ENCODE results near the gene UROS. TPM values are rescaled to one million over a fixed set of nuclear protein-coding genes. Genes with fewer than 3 reads are reported as not detected.

UROS gene
- total and polyA plus RNA-seq, 2 experiments from 2014 or later: 83.1 to 87.8 TPM

DNA sequence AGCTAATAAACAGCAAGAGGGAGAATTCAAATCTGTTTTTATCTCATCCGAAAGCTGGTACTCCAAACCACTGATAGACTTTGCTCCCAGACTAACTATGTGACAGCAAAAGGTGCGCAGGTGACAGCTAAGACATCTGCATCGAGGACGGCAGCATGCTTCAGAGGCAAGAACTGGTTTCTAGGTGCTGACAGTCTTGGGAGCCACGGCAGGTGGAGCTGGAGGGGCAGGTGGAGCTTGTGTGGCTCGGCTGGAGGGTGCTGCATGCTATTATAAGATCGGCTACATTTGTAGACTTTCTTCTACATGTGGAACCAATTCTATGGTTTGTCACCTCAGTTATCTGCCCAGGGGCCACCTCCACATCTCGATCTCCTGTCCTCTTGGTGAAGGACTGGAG, 25.6 kb downstream of the UROS start:
- no peak overlapping the region for H3K4me3 ChIP-seq
- H4K20me1 ChIP-seq (ENCODE audit: insufficient read depth): no peaks in the 10 kb centered on the region
- H3K27me3 ChIP-seq (replicated peaks; ENCODE audit: insufficient read depth): no peaks in the 10 kb centered on the region
- H3K79me2 ChIP-seq (ENCODE audit: insufficient read depth): no peaks in the 10 kb centered on the region
- no peak for TF ChIP-seq EZH2phosphoT487 (IDR thresholded peaks at IDR 0.05; ENCODE audit: insufficient read depth, low read depth)
- TF ChIP-seq EZH2 (IDR thresholded peaks at IDR 0.05; ENCODE audit: insufficient read depth, poor library complexity, severe bottlenecking): no peak
- no peaks in the 10 kb centered on the region for H3K9me3 ChIP-seq (ENCODE audit: low read depth)
- in situ Hi-C loops (cut with MboI): no loop called here
- H3K36me3 ChIP-seq (ENCODE audit: low read depth): no peaks in the 10 kb centered on the region
- no peaks in the 10 kb centered on the region for H3F3A ChIP-seq (ENCODE audit: insufficient read depth)
- H3K27ac ChIP-seq: no peak overlapping the region
- H3K4me1 ChIP-seq (ENCODE audit: insufficient read depth): no peaks in the 10 kb centered on the region
- H3K4me2 ChIP-seq (ENCODE audit: unreplicated experiment): no peak overlapping the region
- H3K9me2 ChIP-seq (ENCODE audit: insufficient read depth): no peaks in the 10 kb centered on the region
- WGBS, 2 experiments (ENCODE audit: low coverage in 1 of 2, low lambda C conversion rate in 2 of 2, missing lambda C conversion rate in 2 of 2): 91 to 92% methylated on average over 8 of the region's 8 CpGs
- no peak for DNase-seq
- no peak overlapping the region for H3K9ac ChIP-seq
- no peak overlapping the region for H2AFZ ChIP-seq

DNA sequence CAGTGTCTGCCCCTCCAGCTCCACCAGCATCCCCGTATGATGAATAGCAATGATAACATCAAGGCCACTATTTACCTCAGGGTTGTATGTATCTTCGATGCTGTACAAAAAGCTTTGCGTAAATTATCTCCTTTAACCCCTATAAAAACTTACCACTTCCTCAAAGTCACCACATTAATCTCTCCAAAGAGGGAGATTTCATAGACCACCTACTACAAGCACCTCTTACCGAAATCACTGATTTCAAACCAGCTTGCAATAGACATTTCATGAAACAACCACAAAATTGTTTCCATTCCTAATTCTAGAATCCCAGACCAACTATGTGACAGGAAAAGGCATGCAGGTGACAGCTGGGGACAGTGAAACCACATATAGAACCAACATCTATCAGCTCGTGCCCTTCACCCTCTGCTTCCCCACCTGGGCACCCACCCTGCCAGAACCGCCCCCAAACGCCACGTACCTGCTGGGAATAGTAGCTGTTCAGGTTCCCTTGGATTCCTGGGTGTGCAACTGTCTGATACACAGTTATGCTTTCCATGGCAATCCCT, 27.3 kb downstream of the UROS start:
- Histone ChIP-seq H3K9me3 (ENCODE audit: low read depth) (no peaks in the 10 kb centered on the region), H3K36me3 (ENCODE audit: low read depth) (no peaks in the 10 kb centered on the region), H3K79me2 (ENCODE audit: insufficient read depth) (no peaks in the 10 kb centered on the region), H4K20me1 (ENCODE audit: insufficient read depth) (no peaks in the 10 kb centered on the region), H3K27ac (no peak overlapping the region), H2AFZ (no peak overlapping the region), H3K27me3 (replicated peaks; ENCODE audit: insufficient read depth) (no peaks in the 10 kb centered on the region), H3K9ac (no peak overlapping the region), H3K4me2 (ENCODE audit: unreplicated experiment) (no peak overlapping the region), H3K4me3 (no peak overlapping the region), H3K9me2 (ENCODE audit: insufficient read depth) (no peaks in the 10 kb centered on the region), H3K4me1 (ENCODE audit: insufficient read depth) (no peaks in the 10 kb centered on the region), H3F3A (ENCODE audit: insufficient read depth) (no peaks in the 10 kb centered on the region)
- in situ Hi-C loops (cut with MboI): no loop called here
- no peak for TF ChIP-seq EZH2phosphoT487 (IDR thresholded peaks at IDR 0.05; ENCODE audit: insufficient read depth, low read depth)
- no peak for TF ChIP-seq EZH2 (IDR thresholded peaks at IDR 0.05; ENCODE audit: insufficient read depth, poor library complexity, severe bottlenecking)
- DNase-seq: no peak
- whole genome bisulfite sequencing, 2 experiments (ENCODE audit: low coverage in 1 of 2, low lambda C conversion rate in 2 of 2, missing lambda C conversion rate in 2 of 2): 82 to 85% methylated on average over 8 of the region's 8 CpGs

DNA sequence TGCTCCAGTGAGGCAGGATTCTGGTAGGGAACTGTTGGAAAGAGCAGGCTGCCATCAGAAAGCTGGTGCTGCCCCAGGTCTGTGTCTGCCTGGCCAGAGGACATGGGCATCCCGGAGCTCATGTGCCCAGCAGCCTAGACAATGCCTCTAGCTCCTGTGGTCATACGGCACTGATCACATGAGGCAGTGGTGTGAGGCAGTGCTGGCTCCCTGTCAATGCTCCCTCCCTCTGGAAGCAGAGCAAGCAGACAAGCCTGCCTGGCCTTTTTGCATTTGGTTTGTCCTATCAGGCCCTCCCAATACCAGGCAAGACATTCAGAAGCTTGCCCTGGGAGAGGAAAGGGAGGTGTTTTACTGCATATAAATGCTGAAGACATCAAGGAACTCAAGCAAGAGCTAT, 27.9 kb downstream of the UROS start:
- H3K4me2 ChIP-seq (ENCODE audit: unreplicated experiment): no peak overlapping the region
- H3K4me1 ChIP-seq (ENCODE audit: insufficient read depth): no peaks in the 10 kb centered on the region
- H3K9me2 ChIP-seq (ENCODE audit: insufficient read depth): no peaks in the 10 kb centered on the region
- WGBS, 2 experiments (ENCODE audit: low coverage in 1 of 2, low lambda C conversion rate in 2 of 2, missing lambda C conversion rate in 2 of 2): 45 to 63% methylated on average over 2 of the region's 2 CpGs
- no peaks in the 10 kb centered on the region for H3K27me3 ChIP-seq (replicated peaks; ENCODE audit: insufficient read depth)
- in situ Hi-C loops (cut with MboI): no loop called here
- H3K9me3 ChIP-seq (ENCODE audit: low read depth): no peaks in the 10 kb centered on the region
- no peaks in the 10 kb centered on the region for H3F3A ChIP-seq (ENCODE audit: insufficient read depth)
- no peaks in the 10 kb centered on the region for H3K36me3 ChIP-seq (ENCODE audit: low read depth)
- H2AFZ ChIP-seq: no peak overlapping the region
- H3K4me3 ChIP-seq: no peak overlapping the region
- no peaks in the 10 kb centered on the region for H3K79me2 ChIP-seq (ENCODE audit: insufficient read depth)
- no peaks in the 10 kb centered on the region for H4K20me1 ChIP-seq (ENCODE audit: insufficient read depth)
- no peak for DNase-seq
- no peak overlapping the region for H3K27ac ChIP-seq
- no peak for TF ChIP-seq EZH2phosphoT487 (IDR thresholded peaks at IDR 0.05; ENCODE audit: insufficient read depth, low read depth)
- no peak for TF ChIP-seq EZH2 (IDR thresholded peaks at IDR 0.05; ENCODE audit: insufficient read depth, poor library complexity, severe bottlenecking)
- H3K9ac ChIP-seq: no peak overlapping the region

DNA sequence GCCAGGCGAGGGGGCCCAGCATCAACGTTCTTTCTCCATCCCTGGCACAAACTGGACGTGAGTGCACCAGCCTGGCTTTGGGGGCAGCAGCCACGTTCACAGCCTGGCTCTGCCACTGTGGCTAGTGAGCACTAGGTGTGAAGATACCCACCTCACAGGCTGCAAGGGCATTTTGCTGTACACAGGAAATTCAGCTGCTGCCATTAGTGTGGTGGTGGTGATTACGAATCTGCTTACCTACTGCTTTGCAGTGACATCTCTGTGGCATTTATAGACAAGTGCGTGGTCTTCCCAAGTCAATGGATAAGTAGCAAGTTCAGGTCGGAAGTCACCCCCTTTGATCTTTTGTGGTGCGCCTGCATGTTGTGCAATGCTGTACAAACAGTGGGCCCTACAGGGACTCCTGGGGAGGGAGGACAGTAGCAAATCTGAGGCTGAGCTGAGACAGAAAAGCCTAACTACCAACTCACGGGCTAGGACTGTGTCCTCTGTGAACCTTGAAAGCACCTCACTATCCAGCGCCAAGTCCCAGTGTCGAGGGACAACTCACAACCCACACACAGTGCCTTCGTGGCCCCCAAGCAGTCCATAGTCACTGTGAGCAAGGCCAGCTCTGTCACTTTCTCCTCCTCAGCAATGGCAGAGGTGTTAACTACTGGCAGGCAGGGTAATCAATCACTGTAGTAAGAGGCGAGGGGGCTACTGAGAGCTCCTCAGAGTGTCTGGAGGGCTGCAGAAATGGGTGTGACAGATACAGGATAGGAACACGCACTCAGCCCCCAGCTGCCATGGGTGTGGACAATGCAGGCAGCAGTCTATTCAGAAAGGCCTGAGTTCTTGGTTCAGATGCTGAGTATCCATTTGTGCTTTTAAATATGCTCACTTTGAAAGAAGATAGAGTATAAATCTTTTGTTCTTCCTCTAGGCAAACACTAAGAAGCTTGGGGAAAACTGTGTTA, 30.4 kb downstream of the UROS start:
- Histone ChIP-seq H3K9me3 (ENCODE audit: low read depth) (no peaks in the 10 kb centered on the region), H2AFZ (no peak overlapping the region), H3K9me2 (ENCODE audit: insufficient read depth) (no peaks in the 10 kb centered on the region), H3K79me2 (ENCODE audit: insufficient read depth) (no peaks in the 10 kb centered on the region), H3K27me3 (replicated peaks; ENCODE audit: insufficient read depth) (no peaks in the 10 kb centered on the region), H3K4me2 (ENCODE audit: unreplicated experiment) (no peak overlapping the region), H4K20me1 (ENCODE audit: insufficient read depth) (no peaks in the 10 kb centered on the region), H3K36me3 (ENCODE audit: low read depth) (no peaks in the 10 kb centered on the region), H3K4me3 (no peak overlapping the region), H3K4me1 (ENCODE audit: insufficient read depth) (no peaks in the 10 kb centered on the region), H3K27ac (no peak overlapping the region), H3K9ac (no peak overlapping the region), H3F3A (ENCODE audit: insufficient read depth) (no peaks in the 10 kb centered on the region)
- TF ChIP-seq EZH2 (IDR thresholded peaks at IDR 0.05; ENCODE audit: insufficient read depth, poor library complexity, severe bottlenecking) (no peak), EZH2phosphoT487 (IDR thresholded peaks at IDR 0.05; ENCODE audit: insufficient read depth, low read depth) (no peak)
- DNase-seq: no peak
- in situ Hi-C loops (cut with MboI): no loop called here
- 80 to 82% methylated on average over 14 of the region's 14 CpGs for WGBS, 2 experiments (ENCODE audit: low coverage in 1 of 2, low lambda C conversion rate in 2 of 2, missing lambda C conversion rate in 2 of 2)
